ENCODE results near the gene PLB1.

Gene PLB1

GRCh38 chr2:28543316-28544035, 47.6 kb downstream of the PLB1 start:
- no peaks in the 10 kb centered on the region for H4K20me1 ChIP-seq (ENCODE audit: insufficient read depth, low read length, poor library complexity, severe bottlenecking)
- H2AFZ ChIP-seq (ENCODE audit: low read length), result no peak overlapping the region
- H3K79me2 ChIP-seq (ENCODE audit: insufficient read depth, low read length), result no peaks in the 10 kb centered on the region
- no peaks in the 10 kb centered on the region for H3K9me3 ChIP-seq (ENCODE audit: insufficient read depth, low read depth, low read length)
- no peaks in the 10 kb centered on the region for H3K27me3 ChIP-seq (ENCODE audit: insufficient read depth, low read length, poor library complexity, severe bottlenecking)
- H3K36me3 ChIP-seq (ENCODE audit: insufficient read depth, low read length), result no peaks in the 10 kb centered on the region
- H3F3A ChIP-seq (ENCODE audit: low read depth), result no peaks in the 10 kb centered on the region
- H3K4me3 ChIP-seq (ENCODE audit: low read length, poor library complexity, severe bottlenecking), result no peak overlapping the region
- no peak for TF ChIP-seq CTCF (conservative IDR thresholded peaks at IDR 0.05; ENCODE audit: low read length)
- TF ChIP-seq EZH2phosphoT487 (IDR thresholded peaks at IDR 0.05; ENCODE audit: borderline replicate concordance), result no peak
- H3K4me2 ChIP-seq (ENCODE audit: low read depth, low read length, poor library complexity, severe bottlenecking), result no peak overlapping the region
- peaks cover 33% of the 10 kb centered on the region for H3K4me1 ChIP-seq (ENCODE audit: insufficient read depth, low read length, poor library complexity, severe bottlenecking)
- H3K9ac ChIP-seq (ENCODE audit: low read depth, low read length, poor library complexity, severe bottlenecking), result no peak overlapping the region
- no peaks in the 10 kb centered on the region for H3K9me2 ChIP-seq (replicated peaks; ENCODE audit: low read depth, low read length)

GRCh38 chr2:28544036-28544346, 48.1 kb downstream of the PLB1 start:
- no peak overlapping the region for H3K4me3 ChIP-seq (ENCODE audit: low read length, poor library complexity, severe bottlenecking)
- no peaks in the 10 kb centered on the region for H3K27me3 ChIP-seq (ENCODE audit: insufficient read depth, low read length, poor library complexity, severe bottlenecking)
- H3K36me3 ChIP-seq (ENCODE audit: insufficient read depth, low read length), result no peaks in the 10 kb centered on the region
- H3K9me3 ChIP-seq (ENCODE audit: insufficient read depth, low read depth, low read length), result no peaks in the 10 kb centered on the region
- H3K9me2 ChIP-seq (replicated peaks; ENCODE audit: low read depth, low read length), result no peaks in the 10 kb centered on the region
- no peak overlapping the region for H2AFZ ChIP-seq (ENCODE audit: low read length)
- H3K4me2 ChIP-seq (ENCODE audit: low read depth, low read length, poor library complexity, severe bottlenecking), result no peak overlapping the region
- H3K79me2 ChIP-seq (ENCODE audit: insufficient read depth, low read length), result no peaks in the 10 kb centered on the region
- TF ChIP-seq EZH2phosphoT487 (IDR thresholded peaks at IDR 0.05; ENCODE audit: borderline replicate concordance) (no peak), CTCF (conservative IDR thresholded peaks at IDR 0.05; ENCODE audit: low read length) (no peak)
- H3K4me1 ChIP-seq (ENCODE audit: insufficient read depth, low read length, poor library complexity, severe bottlenecking), result peaks cover 33% of the 10 kb centered on the region
- H4K20me1 ChIP-seq (ENCODE audit: insufficient read depth, low read length, poor library complexity, severe bottlenecking), result no peaks in the 10 kb centered on the region
- H3F3A ChIP-seq (ENCODE audit: low read depth), result no peaks in the 10 kb centered on the region
- H3K9ac ChIP-seq (ENCODE audit: low read depth, low read length, poor library complexity, severe bottlenecking), result no peak overlapping the region

GRCh38 chr2:28544405-28544921, 48.6 kb downstream of the PLB1 start:
- TF ChIP-seq EZH2phosphoT487 (IDR thresholded peaks at IDR 0.05; ENCODE audit: borderline replicate concordance) (no peak), CTCF (conservative IDR thresholded peaks at IDR 0.05; ENCODE audit: low read length) (no peak)
- Histone ChIP-seq H3K79me2 (ENCODE audit: insufficient read depth, low read length) (no peaks in the 10 kb centered on the region), H3K4me2 (ENCODE audit: low read depth, low read length, poor library complexity, severe bottlenecking) (no peak overlapping the region), H3F3A (ENCODE audit: low read depth) (no peaks in the 10 kb centered on the region), H3K4me1 (ENCODE audit: insufficient read depth, low read length, poor library complexity, severe bottlenecking) (peaks cover 33% of the 10 kb centered on the region), H3K9me2 (replicated peaks; ENCODE audit: low read depth, low read length) (no peaks in the 10 kb centered on the region), H3K9ac (ENCODE audit: low read depth, low read length, poor library complexity, severe bottlenecking) (no peak overlapping the region), H3K4me3 (ENCODE audit: low read length, poor library complexity, severe bottlenecking) (no peak overlapping the region), H3K9me3 (ENCODE audit: insufficient read depth, low read depth, low read length) (no peaks in the 10 kb centered on the region), H3K27me3 (ENCODE audit: insufficient read depth, low read length, poor library complexity, severe bottlenecking) (no peaks in the 10 kb centered on the region), H3K36me3 (ENCODE audit: insufficient read depth, low read length) (no peaks in the 10 kb centered on the region), H2AFZ (ENCODE audit: low read length) (no peak overlapping the region), H4K20me1 (ENCODE audit: insufficient read depth, low read length, poor library complexity, severe bottlenecking) (no peaks in the 10 kb centered on the region)
